GM13977 (cell line): ENCODE measurements around the gene HAGH.

Experiments used
- DNase-seq: peaks from one replicate; pipeline ENCODE4 v3.0.0; 2012; ENCODE audit warnings: low spot score
- in situ Hi-C: fragments of 300-500 bp; cut with MboI; formaldehyde crosslinking; loops from one replicate; pipeline ENCODE4 v1.12.0; 2022; ENCODE audit warnings: low sequenced_read_pairs, low pct_unique_long_range_greater_than_20kb, mixed read lengths, inconsistent platforms; ENCODE audit not compliant: unreplicated experiment
- TF ChIP-seq, protein P1 (sequence below): IDR thresholded peaks from 2 replicates; pipeline ENCODE4 v1.5.1; 2012; ENCODE audit warnings: mild to moderate bottlenecking, control low read depth; ENCODE audit not compliant: insufficient read depth; ENCODE audit errors: extremely low read depth, missing control alignments

HAGH gene

DNA sequence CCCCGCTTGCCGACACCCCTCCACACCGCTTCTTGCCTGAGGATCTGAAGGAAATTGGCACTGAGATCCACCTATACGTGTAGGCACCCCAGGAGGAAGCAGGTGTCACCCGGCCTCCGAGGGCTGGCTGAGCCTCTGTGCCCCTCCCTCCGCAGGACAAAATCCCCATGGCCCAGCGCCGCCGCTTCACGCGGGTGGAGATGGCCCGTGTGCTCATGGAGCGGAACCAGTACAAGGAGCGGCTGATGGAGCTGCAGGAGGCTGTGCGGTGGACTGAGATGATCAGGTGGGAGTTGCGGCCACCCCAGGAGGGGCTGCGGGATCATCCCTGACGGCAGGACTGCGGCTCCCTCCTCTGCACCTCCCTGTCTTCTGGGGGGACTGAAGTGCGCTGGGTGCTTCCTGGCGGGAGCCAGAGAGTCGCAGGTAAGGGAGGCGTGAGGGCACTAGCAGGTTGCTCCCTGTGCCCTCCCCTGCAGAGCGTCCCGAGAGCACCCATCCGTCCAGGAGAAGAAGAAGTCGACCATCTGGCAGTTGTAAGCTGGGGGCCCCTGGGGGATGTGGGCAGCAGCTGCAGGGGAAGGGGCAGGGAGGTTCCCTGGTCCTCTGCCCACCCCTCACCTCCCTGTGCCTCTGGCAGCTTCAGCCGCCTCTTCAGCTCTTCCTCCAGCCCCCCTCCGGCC, 64.3 kb downstream of the HAGH start:
- in situ Hi-C loops, result no loop called here

DNA sequence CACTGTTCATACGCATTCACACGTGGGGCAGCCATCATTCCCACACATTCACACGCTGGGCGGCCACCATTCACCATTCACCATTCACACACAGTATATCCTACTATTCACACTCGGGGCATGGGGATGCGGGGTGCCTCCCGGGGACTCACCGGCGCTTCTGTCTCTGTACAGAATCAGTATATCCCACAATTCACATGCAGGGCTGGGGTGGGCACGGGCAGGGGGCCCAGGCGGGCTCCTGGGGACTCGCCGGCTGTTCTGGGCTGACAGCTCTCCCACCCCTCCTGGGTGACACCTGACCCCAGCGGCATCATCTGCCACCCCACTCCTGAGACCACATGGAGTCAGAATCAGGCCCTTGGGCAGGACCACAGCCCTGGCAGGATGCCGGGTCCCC, 64.9 kb downstream of the HAGH start:
- DNase-seq, result no peak
- in situ Hi-C loops, result no loop called here
- TF ChIP-seq, protein P1, sequence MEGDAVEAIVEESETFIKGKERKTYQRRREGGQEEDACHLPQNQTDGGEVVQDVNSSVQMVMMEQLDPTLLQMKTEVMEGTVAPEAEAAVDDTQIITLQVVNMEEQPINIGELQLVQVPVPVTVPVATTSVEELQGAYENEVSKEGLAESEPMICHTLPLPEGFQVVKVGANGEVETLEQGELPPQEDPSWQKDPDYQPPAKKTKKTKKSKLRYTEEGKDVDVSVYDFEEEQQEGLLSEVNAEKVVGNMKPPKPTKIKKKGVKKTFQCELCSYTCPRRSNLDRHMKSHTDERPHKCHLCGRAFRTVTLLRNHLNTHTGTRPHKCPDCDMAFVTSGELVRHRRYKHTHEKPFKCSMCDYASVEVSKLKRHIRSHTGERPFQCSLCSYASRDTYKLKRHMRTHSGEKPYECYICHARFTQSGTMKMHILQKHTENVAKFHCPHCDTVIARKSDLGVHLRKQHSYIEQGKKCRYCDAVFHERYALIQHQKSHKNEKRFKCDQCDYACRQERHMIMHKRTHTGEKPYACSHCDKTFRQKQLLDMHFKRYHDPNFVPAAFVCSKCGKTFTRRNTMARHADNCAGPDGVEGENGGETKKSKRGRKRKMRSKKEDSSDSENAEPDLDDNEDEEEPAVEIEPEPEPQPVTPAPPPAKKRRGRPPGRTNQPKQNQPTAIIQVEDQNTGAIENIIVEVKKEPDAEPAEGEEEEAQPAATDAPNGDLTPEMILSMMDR, result no peak

More for the DNA sequence above, 64.3 kb downstream of the HAGH start:
- no peak for DNase-seq
- TF ChIP-seq, protein P1, result no peak

GRCh38 chr16:1760911-1761310, 65.7 kb downstream of the HAGH start:
- TF ChIP-seq, protein P1, result no peak
- in situ Hi-C loops, result no loop called here

DNA sequence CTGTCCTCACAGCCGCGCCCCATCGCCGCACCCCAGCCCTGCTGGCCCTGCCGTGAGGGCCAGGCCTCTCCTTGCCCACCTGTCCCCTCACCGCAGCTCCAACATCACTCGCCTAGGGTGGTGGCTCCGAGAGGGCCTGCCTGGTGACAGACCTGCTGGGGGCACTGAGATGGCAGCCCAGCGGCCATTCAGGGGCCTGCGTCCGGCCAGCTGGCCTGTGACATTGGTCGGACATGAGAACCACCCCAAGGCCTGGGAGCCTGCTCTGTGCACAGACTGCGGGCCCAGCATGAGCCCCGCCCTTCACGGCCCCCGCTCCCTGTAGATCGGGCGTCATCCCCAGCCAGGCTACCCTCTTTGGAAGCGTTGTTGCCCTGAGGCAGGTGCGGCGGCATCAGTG, 67.1 kb downstream of the HAGH start:
- in situ Hi-C loops, result no loop called here
- TF ChIP-seq, protein P1, result no peak
- no peak for DNase-seq

More at GRCh38 chr16:1760911-1761310, 65.7 kb downstream of the HAGH start:
- DNase-seq, result no peak

DNA sequence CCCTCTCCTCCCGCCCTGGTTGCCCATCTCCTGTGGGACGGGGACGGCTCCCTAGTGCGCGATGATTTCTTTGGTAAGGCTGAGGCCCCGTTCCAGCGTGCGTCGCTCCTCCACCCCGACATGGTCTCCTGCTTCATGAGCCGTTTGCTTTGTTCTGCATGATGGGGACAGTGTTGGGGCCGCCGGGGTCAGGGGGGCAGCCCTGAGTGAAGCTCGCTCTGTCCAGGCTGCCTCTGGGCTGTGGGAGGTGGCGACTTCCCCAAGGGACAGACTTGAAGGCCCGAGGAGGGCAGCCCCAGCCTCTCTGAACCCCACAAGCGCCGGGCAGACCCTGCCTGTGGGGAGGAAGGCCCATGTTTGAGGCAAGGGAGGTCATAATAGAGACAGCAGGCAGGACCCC, 67.7 kb downstream of the HAGH start:
- no peak for DNase-seq
- in situ Hi-C loops, result no loop called here
- TF ChIP-seq, protein P1, result no peak

GRCh38 chr16:1757714-1758461, 68.7 kb downstream of the HAGH start:
- TF ChIP-seq, protein P1, result no peak
- in situ Hi-C loops, result no loop called here
- DNase-seq, result no peak
